Measurements from ENCODE around the gene MEP1A.

MEP1A gene

GRCh38 chr6:46863791-46864190 lies 70.6 kb downstream of the MEP1A start:
- DNase-seq = no peak
- TF ChIP-seq CTCF (IDR thresholded peaks at IDR 0.05) = no peak
- H3K9me3 Mint-ChIP-seq = no peaks in the 10 kb centered on the region
- H3K4me3 Mint-ChIP-seq = no peak overlapping the region
- H3K27ac Mint-ChIP-seq = no peak overlapping the region
- H3K27me3 Mint-ChIP-seq (ENCODE audit: low read depth, poor library complexity) = peaks cover 22% of the 10 kb centered on the region
- H3K36me3 Mint-ChIP-seq (ENCODE audit: low read depth) = no peaks in the 10 kb centered on the region
- H3K4me1 Mint-ChIP-seq = peaks cover 6% of the 10 kb centered on the region

- Mint-ChIP-seq H3K4me3 (no peak overlapping the region), H3K27me3 (ENCODE audit: low read depth, poor library complexity) (peaks cover 19% of the 10 kb centered on the region), H3K4me1 (peaks cover 6% of the 10 kb centered on the region), H3K36me3 (ENCODE audit: low read depth) (no peaks in the 10 kb centered on the region), H3K9me3 (no peaks in the 10 kb centered on the region), H3K27ac (no peak overlapping the region)
- TF ChIP-seq CTCF (IDR thresholded peaks at IDR 0.05) = no peak
- DNase-seq = no peak
These were observed 72.0 kb downstream of the MEP1A start for GRCh38 chr6:46865221-46865620.

- peaks cover 22% of the 10 kb centered on the region for H3K27me3 Mint-ChIP-seq (ENCODE audit: low read depth, poor library complexity)
- no peak overlapping the region for H3K4me3 Mint-ChIP-seq
These were observed 74.2 kb downstream of the MEP1A start for GRCh38 chr6:46867411-46867810.

GRCh38 chr6:46876126-46876525 lies 82.9 kb downstream of the MEP1A start:
- Mint-ChIP-seq H3K36me3 (ENCODE audit: low read depth) (no peaks in the 10 kb centered on the region), H3K9me3 (no peaks in the 10 kb centered on the region), H3K27me3 (ENCODE audit: low read depth, poor library complexity) (peaks cover 4% of the 10 kb centered on the region), H3K27ac (no peak overlapping the region), H3K4me3 (no peak overlapping the region), H3K4me1 (no peaks in the 10 kb centered on the region)
- DNase-seq = no peak
- no peak for TF ChIP-seq CTCF (IDR thresholded peaks at IDR 0.05)

More at GRCh38 chr6:46867411-46867810, 74.2 kb downstream of the MEP1A start:
- no peak for TF ChIP-seq CTCF (IDR thresholded peaks at IDR 0.05)
- peak overlapping the region; percentile 97 for H3K27ac Mint-ChIP-seq
- H3K9me3 Mint-ChIP-seq = no peaks in the 10 kb centered on the region
- DNase-seq = no peak
- H3K4me1 Mint-ChIP-seq = peaks cover 6% of the 10 kb centered on the region
- no peaks in the 10 kb centered on the region for H3K36me3 Mint-ChIP-seq (ENCODE audit: low read depth)

GRCh38 chr6:46879003-46879402 lies 85.8 kb downstream of the MEP1A start:
- H3K27me3 Mint-ChIP-seq (ENCODE audit: low read depth, poor library complexity) = no peaks in the 10 kb centered on the region
- no peak for DNase-seq
- H3K4me3 Mint-ChIP-seq = no peak overlapping the region
- H3K4me1 Mint-ChIP-seq = no peaks in the 10 kb centered on the region
- no peaks in the 10 kb centered on the region for H3K36me3 Mint-ChIP-seq (ENCODE audit: low read depth)
- TF ChIP-seq CTCF (IDR thresholded peaks at IDR 0.05) = no peak
- no peak overlapping the region for H3K27ac Mint-ChIP-seq
- H3K9me3 Mint-ChIP-seq = no peaks in the 10 kb centered on the region

GRCh38 chr6:46882645-46883044 lies 89.5 kb downstream of the MEP1A start:
- Mint-ChIP-seq H3K27ac (no peak overlapping the region), H3K4me1 (no peaks in the 10 kb centered on the region), H3K4me3 (no peak overlapping the region), H3K27me3 (ENCODE audit: low read depth, poor library complexity) (no peaks in the 10 kb centered on the region), H3K9me3 (no peaks in the 10 kb centered on the region), H3K36me3 (ENCODE audit: low read depth) (no peaks in the 10 kb centered on the region)
- DNase-seq = no peak
- TF ChIP-seq CTCF (IDR thresholded peaks at IDR 0.05) = no peak

All from nephron progenitor cell (in vitro differentiated cells).